Type B pancreatic cell (in vitro differentiated cells): ENCODE measurements around the gene CD164. TPM values are rescaled to one million over a fixed set of nuclear protein-coding genes. Genes with fewer than 3 reads are reported as not detected.

ENCODE experiments used
- DNase-seq: peaks from one replicate; pipeline ENCODE4 v3.0.0; 2021; ENCODE audit warnings: mixed read lengths; ENCODE audit not compliant: unreplicated experiment; ENCODE audit errors: extremely low spot score
- H3K27ac Mint-ChIP-seq: 2 replicates; pipeline ENCODE4 v1.8.0; 2021; ENCODE audit warnings: mild to moderate bottlenecking, mixed read lengths
- H3K27me3 Mint-ChIP-seq: 2 replicates; pipeline ENCODE4 v1.8.0; 2021; ENCODE audit warnings: mixed read lengths
- H3K36me3 Mint-ChIP-seq: 2 replicates; pipeline ENCODE4 v1.8.0; 2021; ENCODE audit warnings: mixed read lengths
- H3K4me1 Mint-ChIP-seq: one replicate; pipeline ENCODE4 v1.8.0; 2021; ENCODE audit warnings: mixed read lengths; ENCODE audit not compliant: unreplicated experiment
- H3K4me3 Mint-ChIP-seq: 2 replicates; pipeline ENCODE4 v1.8.0; 2021; ENCODE audit warnings: mild to moderate bottlenecking, mixed read lengths
- H3K9me3 Mint-ChIP-seq: 2 replicates; pipeline ENCODE4 v1.8.0; 2021; ENCODE audit warnings: mixed read lengths
- CTCF ChIP-seq: fragments of 200-600 bp; sonication (generic); conservative IDR thresholded peaks from 2 replicates; pipeline ENCODE4 v1.5.0; 2021; ENCODE audit warnings: antibody characterized with exemption, mild to moderate bottlenecking
- long read RNA-seq: library from polyadenylated mRNA; unstranded; transcript quantifications from one replicate; pipeline ENCODE4 v2.0.0, GENCODE V29; 2020
- total RNA-seq: library from RNA; stranded (reverse); gene quantifications from 2 replicates; pipeline ENCODE4 v1.2.1, GENCODE V29; 2021; ENCODE audit warnings: low replicate concordance

CD164 gene
- total RNA-seq = 230 and 298 TPM in 2 replicates
- long read RNA-seq, full-length matches to known transcripts = 1,249 of 1,307 reads
- long read RNA-seq, partial matches to known transcripts = 7 of 1,307 reads
- long read RNA-seq, other reads (novel, unspliced or antisense) = 51 of 1,307 reads

GRCh38 chr6:109381747-109382575, at the start of gene CD164:
TSS of gene CD164 (minus strand) at chr6:109382467. CDS start at chr6:109382378, 89 bp downstream.
- peak within 1 kb of the TSS; percentile 98 for H3K4me3 Mint-ChIP-seq
- peak within 1 kb of the TSS; percentile 100 for H3K27ac Mint-ChIP-seq
- peaks cover 13% of the 10 kb centered on the region for H3K36me3 Mint-ChIP-seq
- H3K9me3 Mint-ChIP-seq = no peaks in the 10 kb centered on the region
- H3K4me1 Mint-ChIP-seq = peaks cover 42% of the 10 kb centered on the region
- DNase-seq = peak; percentile 96
- no peaks in the 10 kb centered on the region for H3K27me3 Mint-ChIP-seq
- no peak for TF ChIP-seq CTCF

- H3K4me1 Mint-ChIP-seq = no peaks in the 10 kb centered on the region
- no peak for TF ChIP-seq CTCF
- H3K9me3 Mint-ChIP-seq = no peaks in the 10 kb centered on the region
- H3K27ac Mint-ChIP-seq = no peak overlapping the region
- no peak for DNase-seq
- H3K27me3 Mint-ChIP-seq = no peaks in the 10 kb centered on the region
- no peak overlapping the region for H3K4me3 Mint-ChIP-seq
- no peaks in the 10 kb centered on the region for H3K36me3 Mint-ChIP-seq
These were observed 47.2 kb upstream of the CD164 start for GRCh38 chr6:109429496-109429895.

- Mint-ChIP-seq H3K9me3 (no peaks in the 10 kb centered on the region), H3K27ac (no peak overlapping the region), H3K27me3 (no peaks in the 10 kb centered on the region), H3K36me3 (no peaks in the 10 kb centered on the region), H3K4me1 (no peaks in the 10 kb centered on the region), H3K4me3 (no peak overlapping the region)
- no peak for DNase-seq
- TF ChIP-seq CTCF = no peak
These were observed 46.7 kb upstream of the CD164 start for GRCh38 chr6:109428889-109429477.

- Mint-ChIP-seq H3K4me3 (no peak overlapping the region), H3K36me3 (no peaks in the 10 kb centered on the region), H3K9me3 (no peaks in the 10 kb centered on the region), H3K27ac (no peak overlapping the region), H3K27me3 (no peaks in the 10 kb centered on the region), H3K4me1 (peaks cover 3% of the 10 kb centered on the region)
- DNase-seq = no peak
- TF ChIP-seq CTCF = no peak
These were observed 42.7 kb upstream of the CD164 start for GRCh38 chr6:109424946-109425345.

GRCh38 chr6:109421184-109421583, 38.9 kb upstream of the CD164 start:
- peaks cover 4% of the 10 kb centered on the region for H3K36me3 Mint-ChIP-seq
- no peaks in the 10 kb centered on the region for H3K9me3 Mint-ChIP-seq
- peaks cover 3% of the 10 kb centered on the region for H3K4me1 Mint-ChIP-seq
- no peak for TF ChIP-seq CTCF
- no peaks in the 10 kb centered on the region for H3K27me3 Mint-ChIP-seq
- peak overlapping the region; percentile 55 for H3K27ac Mint-ChIP-seq
- DNase-seq = no peak
- H3K4me3 Mint-ChIP-seq = no peak overlapping the region
